Natural killer cell (primary cell): ENCODE measurements around the gene AGBL4. TPM values are rescaled to one million over a fixed set of nuclear protein-coding genes. Genes with fewer than 3 reads are reported as not detected.

ENCODE experiments used
- ATAC-seq, 3 donors: fragments of 150-1000 bp in 2 of 3; fragments of 200-7000 bp in 1 of 3; cut with Tn5 transposase; 1 replicate in 1 of 3; 2 replicates in 2 of 3; pipeline ENCODE4 v1.10.0; 2021; ENCODE audit warnings: mild to moderate bottlenecking in 2 of 3, moderate library complexity in 2 of 3
- DNase-seq, 2 donors: peaks; one replicate each; pipeline versions ENCODE4 v3.0.0 to v3.0.0-alpha.2; 2013 to 2021; ENCODE audit warnings: mixed read lengths in 1 of 2
- H3K27ac ChIP-seq: one replicate; pipeline ENCODE4 v1.5.1; 2013; ENCODE audit warnings: mild to moderate bottlenecking, low read length
- H3K27me3 ChIP-seq: one replicate; pipeline ENCODE4 v1.6.1; 2013; ENCODE audit warnings: low read length; ENCODE audit not compliant: control insufficient read depth, insufficient read depth
- H3K36me3 ChIP-seq: one replicate; pipeline ENCODE4 v1.6.1; 2013; ENCODE audit warnings: low read length; ENCODE audit not compliant: control insufficient read depth, insufficient read depth
- H3K4me1 ChIP-seq: one replicate; pipeline ENCODE4 v1.6.1; 2013; ENCODE audit warnings: low read length; ENCODE audit not compliant: control insufficient read depth, insufficient read depth
- H3K4me3 ChIP-seq: one replicate; pipeline ENCODE4 v1.5.1; 2013; ENCODE audit warnings: low read length
- H3K9me3 ChIP-seq: one replicate; pipeline ENCODE4 v1.6.1; 2013; ENCODE audit warnings: low read length; ENCODE audit not compliant: control insufficient read depth, insufficient read depth
- H3K27ac Mint-ChIP-seq, 2 donors: one replicate each; pipeline ENCODE4 v1.8.0; 2022; ENCODE audit warnings: mild to moderate bottlenecking in 2 of 2, mixed read lengths in 2 of 2, moderate library complexity in 1 of 2
- H3K27me3 Mint-ChIP-seq, 2 donors: one replicate each; pipeline ENCODE4 v1.8.0; 2022; ENCODE audit warnings: low read depth in 2 of 2, mixed read lengths in 2 of 2
- H3K36me3 Mint-ChIP-seq: one replicate; pipeline ENCODE4 v1.8.0; 2022; ENCODE audit warnings: mixed read lengths
- H3K4me1 Mint-ChIP-seq, 2 donors: one replicate each; pipeline ENCODE4 v1.8.0; 2022; ENCODE audit warnings: mixed read lengths in 2 of 2
- H3K4me3 Mint-ChIP-seq: one replicate; pipeline ENCODE4 v1.8.0; 2022; ENCODE audit warnings: mild to moderate bottlenecking, moderate library complexity, mixed read lengths
- H3K9me3 Mint-ChIP-seq, 2 donors: one replicate each; pipeline ENCODE4 v1.8.0; 2022; ENCODE audit warnings: mixed read lengths in 2 of 2
- WGBS: methylation state at CpG from one replicate; pipeline ENCODE4 v1.1.7; 2013; ENCODE audit warnings: missing lambda C conversion rate; ENCODE audit not compliant: insufficient coverage; 5-methylcytosine and 5-hydroxymethylcytosine counted together
- intact Hi-C: fragments of 100-400 bp; cut with micrococcal nuclease; formaldehyde crosslinking; loops from one replicate; pipeline ENCODE4 v1.14.2; 2022
- total RNA-seq, 4 donors: library from RNA; stranded (reverse); fragments of 120-200 nt in 1 of 4; gene quantifications; one replicate each; pipeline versions ENCODE4 v1.2.3 to v1.2.4, GENCODE V29; 2013 to 2022
- TF ChIP-seq, protein P1 (sequence below): fragments of 200-600 bp; IDR thresholded peaks from one replicate; pipeline ENCODE4 v1.8.0; 2022; ENCODE audit warnings: antibody characterized with exemption

AGBL4 gene
- total RNA-seq, 3 donors from 2014 or later (not counting 1 experiment from before 2014, with no cell fraction given): not detected

DNA sequence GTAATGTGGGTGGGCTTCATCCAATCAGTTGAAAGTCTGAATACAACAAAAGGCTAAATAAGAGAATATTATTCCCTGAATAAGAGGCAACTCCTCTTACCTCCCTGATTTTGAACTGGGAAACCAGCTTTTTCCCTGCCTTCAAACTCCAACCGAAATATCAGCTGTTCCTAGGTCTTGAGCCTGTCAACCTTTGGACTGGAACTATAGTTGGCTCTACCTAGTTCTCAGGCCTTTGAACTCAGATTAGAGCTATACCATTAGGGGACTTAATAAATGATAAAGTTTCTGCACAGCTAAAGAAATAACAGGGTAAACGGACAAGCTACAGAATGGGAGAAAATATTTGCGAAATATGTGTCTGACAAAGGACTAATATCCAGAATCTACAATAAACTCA, 1203.3 kb downstream of the AGBL4 start:
- Mint-ChIP-seq H3K27ac (no peak overlapping the region), H3K27me3 (peaks cover 0 to 3% of the 10 kb centered on the region in 2 donors), H3K9me3 (no peaks in the 10 kb centered on the region), H3K36me3 (no peaks in the 10 kb centered on the region), H3K4me1 (no peaks in the 10 kb centered on the region), H3K4me3 (no peak overlapping the region)
- no peak overlapping the region for H3K4me3 ChIP-seq
- H3K9me3 ChIP-seq: no peaks in the 10 kb centered on the region
- no peaks in the 10 kb centered on the region for H3K4me1 ChIP-seq
- no peaks in the 10 kb centered on the region for H3K36me3 ChIP-seq
- 90% methylated on average over 2 of the region's 3 CpGs for WGBS
- H3K27ac ChIP-seq: no peak overlapping the region
- DNase-seq (no peak), ATAC-seq (no peak)
- intact Hi-C loops: no loop called here
- no peaks in the 10 kb centered on the region for H3K27me3 ChIP-seq
- TF ChIP-seq, protein P1, sequence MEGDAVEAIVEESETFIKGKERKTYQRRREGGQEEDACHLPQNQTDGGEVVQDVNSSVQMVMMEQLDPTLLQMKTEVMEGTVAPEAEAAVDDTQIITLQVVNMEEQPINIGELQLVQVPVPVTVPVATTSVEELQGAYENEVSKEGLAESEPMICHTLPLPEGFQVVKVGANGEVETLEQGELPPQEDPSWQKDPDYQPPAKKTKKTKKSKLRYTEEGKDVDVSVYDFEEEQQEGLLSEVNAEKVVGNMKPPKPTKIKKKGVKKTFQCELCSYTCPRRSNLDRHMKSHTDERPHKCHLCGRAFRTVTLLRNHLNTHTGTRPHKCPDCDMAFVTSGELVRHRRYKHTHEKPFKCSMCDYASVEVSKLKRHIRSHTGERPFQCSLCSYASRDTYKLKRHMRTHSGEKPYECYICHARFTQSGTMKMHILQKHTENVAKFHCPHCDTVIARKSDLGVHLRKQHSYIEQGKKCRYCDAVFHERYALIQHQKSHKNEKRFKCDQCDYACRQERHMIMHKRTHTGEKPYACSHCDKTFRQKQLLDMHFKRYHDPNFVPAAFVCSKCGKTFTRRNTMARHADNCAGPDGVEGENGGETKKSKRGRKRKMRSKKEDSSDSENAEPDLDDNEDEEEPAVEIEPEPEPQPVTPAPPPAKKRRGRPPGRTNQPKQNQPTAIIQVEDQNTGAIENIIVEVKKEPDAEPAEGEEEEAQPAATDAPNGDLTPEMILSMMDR: no peak

DNA sequence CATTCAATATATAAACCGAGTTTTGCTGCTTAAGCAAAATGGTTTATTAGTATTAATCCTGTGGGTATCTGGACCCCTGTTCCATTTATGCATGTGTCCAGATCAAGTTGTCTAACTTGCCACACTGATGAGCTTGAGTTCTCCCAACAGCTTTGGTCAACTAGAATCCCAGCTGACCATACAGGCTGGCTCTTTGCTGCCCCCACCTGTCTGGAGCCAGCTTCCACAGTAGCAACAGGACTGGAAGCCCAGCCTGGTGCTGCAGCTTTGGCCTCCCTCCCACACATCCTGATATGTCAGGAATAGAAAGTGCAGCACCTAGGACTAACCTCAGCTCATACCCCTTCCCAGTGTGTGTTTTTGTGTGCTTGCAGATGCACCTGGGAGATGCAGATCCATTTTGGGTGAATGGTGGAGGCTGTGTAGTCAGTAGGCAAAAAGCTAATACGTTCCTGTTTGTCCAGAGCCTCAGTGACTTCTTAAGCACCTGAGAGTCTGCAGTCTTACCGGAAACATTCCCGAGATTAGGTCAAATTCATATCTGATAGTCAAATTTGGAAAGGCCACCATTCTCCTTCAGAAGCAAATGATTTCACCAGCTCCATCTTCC, 1206.1 kb downstream of the AGBL4 start:
- H3K27ac Mint-ChIP-seq: no peak overlapping the region
- ATAC-seq (no peak), DNase-seq (peak in 1 of 2 donors; percentile 10)
- H3K27me3 Mint-ChIP-seq: no peaks in the 10 kb centered on the region
- no peaks in the 10 kb centered on the region for H3K9me3 ChIP-seq
- WGBS: 81% methylated on average over 3 of the region's 4 CpGs
- H3K4me3 Mint-ChIP-seq: no peak overlapping the region
- no peaks in the 10 kb centered on the region for H3K36me3 ChIP-seq
- H3K27me3 ChIP-seq: no peaks in the 10 kb centered on the region
- H3K27ac ChIP-seq: no peak overlapping the region
- H3K4me3 ChIP-seq: no peak overlapping the region
- H3K36me3 Mint-ChIP-seq: no peaks in the 10 kb centered on the region
- H3K4me1 ChIP-seq: no peaks in the 10 kb centered on the region
- H3K9me3 Mint-ChIP-seq: peaks cover 0 to 4% of the 10 kb centered on the region in 2 donors
- intact Hi-C loops: no loop called here
- no peaks in the 10 kb centered on the region for H3K4me1 Mint-ChIP-seq
- TF ChIP-seq, protein P1: no peak

DNA sequence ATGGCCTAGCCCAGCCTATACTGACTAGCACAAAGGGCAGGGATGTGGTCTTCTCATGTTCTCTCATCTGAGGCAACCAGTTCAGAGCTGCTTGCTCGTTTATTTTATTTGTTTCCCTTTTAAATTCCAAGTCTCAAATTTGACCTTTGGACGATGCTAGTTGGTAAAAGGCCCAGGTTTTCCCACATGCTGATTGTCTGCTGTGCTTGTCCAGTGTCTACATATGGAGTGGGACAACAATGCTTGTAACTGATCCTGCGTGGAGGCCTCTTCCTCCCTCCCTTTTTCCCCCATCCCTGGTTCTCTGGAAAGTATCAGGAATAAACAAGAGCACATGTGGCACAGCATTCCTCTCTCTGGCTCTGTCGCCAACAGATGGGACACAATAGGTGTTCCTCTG, 1213.0 kb downstream of the AGBL4 start:
- no peaks in the 10 kb centered on the region for H3K4me1 Mint-ChIP-seq

More for the DNA sequence above, 1213.0 kb downstream of the AGBL4 start:
- Mint-ChIP-seq H3K27me3 (peaks cover 0 to 4% of the 10 kb centered on the region in 2 donors), H3K27ac (no peak overlapping the region), H3K36me3 (no peaks in the 10 kb centered on the region), H3K9me3 (peaks cover 0 to 4% of the 10 kb centered on the region in 2 donors), H3K4me3 (no peak overlapping the region)
- H3K27ac ChIP-seq: no peak overlapping the region
- intact Hi-C loops: no loop called here
- no peaks in the 10 kb centered on the region for H3K9me3 ChIP-seq
- H3K4me3 ChIP-seq: no peak overlapping the region
- DNase-seq (no peak), ATAC-seq (no peak)
- H3K27me3 ChIP-seq: no peaks in the 10 kb centered on the region
- 83% methylated on average over 4 of the region's 4 CpGs for WGBS
- no peaks in the 10 kb centered on the region for H3K36me3 ChIP-seq
- TF ChIP-seq, protein P1: no peak
- no peaks in the 10 kb centered on the region for H3K4me1 ChIP-seq
